Measurements from ENCODE around the gene HRCT1. TPM values are rescaled to one million over a fixed set of nuclear protein-coding genes. Genes with fewer than 3 reads are reported as not detected.
A peak's percentile ranks its signal among the peaks of the same experiment; 100 is the strongest.

HRCT1 gene
- total RNA-seq, 2 experiments from 2014 or later = not detected

GRCh38 chr9:35939679-35940250 is 33.8 kb downstream of the HRCT1 start:
- H3K36me3 ChIP-seq (ENCODE audit: insufficient read depth, low read length) = no peaks in the 10 kb centered on the region
- ChIA-PET POLR2A (interaction anchor here (1.1 to 1.6 kb wide), 4 partner anchors 22 to 36 kb away, joined by 4 to 11 read pairs (median 6); no protein-coding TSS in a partner anchor), CTCF (interaction anchor here (1.0 to 1.5 kb wide), 3 partner anchors 15 to 58 kb away, joined by 3 to 5 read pairs (median 4); no protein-coding TSS in a partner anchor)
- TF ChIP-seq, protein P1, sequence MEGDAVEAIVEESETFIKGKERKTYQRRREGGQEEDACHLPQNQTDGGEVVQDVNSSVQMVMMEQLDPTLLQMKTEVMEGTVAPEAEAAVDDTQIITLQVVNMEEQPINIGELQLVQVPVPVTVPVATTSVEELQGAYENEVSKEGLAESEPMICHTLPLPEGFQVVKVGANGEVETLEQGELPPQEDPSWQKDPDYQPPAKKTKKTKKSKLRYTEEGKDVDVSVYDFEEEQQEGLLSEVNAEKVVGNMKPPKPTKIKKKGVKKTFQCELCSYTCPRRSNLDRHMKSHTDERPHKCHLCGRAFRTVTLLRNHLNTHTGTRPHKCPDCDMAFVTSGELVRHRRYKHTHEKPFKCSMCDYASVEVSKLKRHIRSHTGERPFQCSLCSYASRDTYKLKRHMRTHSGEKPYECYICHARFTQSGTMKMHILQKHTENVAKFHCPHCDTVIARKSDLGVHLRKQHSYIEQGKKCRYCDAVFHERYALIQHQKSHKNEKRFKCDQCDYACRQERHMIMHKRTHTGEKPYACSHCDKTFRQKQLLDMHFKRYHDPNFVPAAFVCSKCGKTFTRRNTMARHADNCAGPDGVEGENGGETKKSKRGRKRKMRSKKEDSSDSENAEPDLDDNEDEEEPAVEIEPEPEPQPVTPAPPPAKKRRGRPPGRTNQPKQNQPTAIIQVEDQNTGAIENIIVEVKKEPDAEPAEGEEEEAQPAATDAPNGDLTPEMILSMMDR (IDR thresholded peaks at IDR 0.05) = no peak
- no peaks in the 10 kb centered on the region for H3K36me3 Mint-ChIP-seq (ENCODE audit: low read depth)
- H3K4me3 Mint-ChIP-seq = peak overlapping the region; percentile 64
- H3K27ac Mint-ChIP-seq = peak overlapping the region; percentile 78
- peaks cover 67% of the 10 kb centered on the region for H3K4me1 ChIP-seq (ENCODE audit: insufficient read depth, low read length)
- intact Hi-C loops (cut with DNase I, micrococcal nuclease) = loop anchor here in 1 of 2 experiments (2.0 kb wide), 1 partner anchor 29 kb away; no protein-coding TSS in a partner anchor
- no peak overlapping the region for H3K4me3 ChIP-seq (ENCODE audit: low read length)
- ATAC-seq (ENCODE audit: poor library complexity) = no peak
- no peaks in the 10 kb centered on the region for H3K9me3 ChIP-seq (ENCODE audit: control insufficient read depth in 1 of 2, insufficient read depth in 1 of 2, low read length in 2 of 2)
- H3K27me3 Mint-ChIP-seq = no peaks in the 10 kb centered on the region
- H3K4me1 Mint-ChIP-seq (ENCODE audit: low read depth) = peaks cover 88% of the 10 kb centered on the region
- no peaks in the 10 kb centered on the region for H3K27me3 ChIP-seq (ENCODE audit: control insufficient read depth in 1 of 2, insufficient read depth in 2 of 2, low read length in 2 of 2)
- no peak overlapping the region for H3K27ac ChIP-seq (ENCODE audit: low read depth in 1 of 2, low read length in 2 of 2)
- H3K9me3 Mint-ChIP-seq = peaks cover 2% of the 10 kb centered on the region
- DNase-seq = no peak

DNA sequence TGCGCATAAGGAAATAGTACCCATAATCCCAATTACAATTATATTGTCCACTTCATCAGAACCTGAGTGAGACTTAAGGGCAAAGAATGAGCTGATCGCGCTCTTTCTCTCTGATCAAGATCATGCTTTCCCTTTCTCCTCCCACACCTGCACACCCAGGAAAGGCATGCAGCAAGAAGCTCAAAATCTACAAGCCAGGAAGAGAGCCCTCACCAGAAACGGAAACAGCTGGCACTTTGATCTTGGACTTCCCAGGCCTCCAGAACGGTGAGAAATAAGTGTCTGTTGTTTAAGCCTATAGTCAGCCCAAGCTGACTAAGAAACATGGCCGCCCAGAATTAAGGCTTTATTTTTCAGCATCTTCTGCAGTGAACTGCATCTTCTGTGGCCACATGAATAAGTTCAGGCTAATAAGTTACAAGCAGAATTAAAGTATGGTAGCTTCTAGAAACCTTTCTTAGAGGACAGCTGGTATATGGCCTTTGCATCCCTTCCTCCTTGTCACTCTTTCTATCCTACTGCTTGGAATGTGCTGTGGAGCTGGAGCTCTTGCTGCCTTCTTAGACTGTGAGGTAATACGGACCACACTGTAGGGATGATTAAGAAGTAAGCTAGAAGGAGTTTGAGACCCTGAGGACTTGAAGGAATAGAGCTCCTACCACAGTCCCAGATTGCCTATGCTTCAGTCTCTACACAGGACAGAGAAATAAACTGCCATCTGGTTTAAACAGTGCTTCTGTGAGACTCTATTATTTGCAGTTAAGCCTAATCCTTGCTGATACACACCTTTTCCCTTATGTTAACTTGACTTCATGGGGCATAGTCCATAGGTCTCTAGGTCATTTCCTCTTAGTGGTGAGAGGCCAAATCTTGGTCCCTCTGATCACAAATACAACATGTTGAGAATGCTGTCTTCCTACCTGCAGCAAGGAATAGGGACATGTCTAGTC is 34.7 kb downstream of the HRCT1 start:
- H3K4me1 ChIP-seq (ENCODE audit: insufficient read depth, low read length) = peaks cover 77% of the 10 kb centered on the region
- peak overlapping the region in 1 of 2 donors; percentile 30 for H3K27ac ChIP-seq (ENCODE audit: low read depth in 1 of 2, low read length in 2 of 2)
- no peaks in the 10 kb centered on the region for H3K27me3 ChIP-seq (ENCODE audit: control insufficient read depth in 1 of 2, insufficient read depth in 2 of 2, low read length in 2 of 2)
- intact Hi-C loops (cut with DNase I, micrococcal nuclease) = loop anchor here in 1 of 2 experiments (2.0 kb wide), 1 partner anchor 30 kb away; no protein-coding TSS in a partner anchor
- peak overlapping the region; percentile 6 for H3K4me3 ChIP-seq (ENCODE audit: low read length)
- no peaks in the 10 kb centered on the region for H3K9me3 ChIP-seq (ENCODE audit: control insufficient read depth in 1 of 2, insufficient read depth in 1 of 2, low read length in 2 of 2)
- H3K27me3 Mint-ChIP-seq = no peaks in the 10 kb centered on the region
- TF ChIP-seq, protein P1 (IDR thresholded peaks at IDR 0.05) = no peak
- no peaks in the 10 kb centered on the region for H3K36me3 ChIP-seq (ENCODE audit: insufficient read depth, low read length)
- H3K27ac Mint-ChIP-seq = peak overlapping the region; percentile 78
- H3K9me3 Mint-ChIP-seq = peaks cover 2% of the 10 kb centered on the region
- peaks cover 97% of the 10 kb centered on the region for H3K4me1 Mint-ChIP-seq (ENCODE audit: low read depth)
- ATAC-seq (ENCODE audit: poor library complexity) (peak; percentile 79), DNase-seq (peak in 12 of 14 experiments; percentile 11 to 81 (median 25))
- no peaks in the 10 kb centered on the region for H3K36me3 Mint-ChIP-seq (ENCODE audit: low read depth)
- CTCF ChIA-PET = interaction anchor here (0.8 to 1.5 kb wide), 3 partner anchors 14 to 59 kb away, joined by 3 to 5 read pairs (median 4); no protein-coding TSS in a partner anchor
- H3K4me3 Mint-ChIP-seq = peak overlapping the region; percentile 64
- POLR2A ChIA-PET = interaction anchor here (0.6 to 1.6 kb wide), 7 partner anchors 23 to 208 kb away, joined by 3 to 11 read pairs (median 4); partner anchors contain the start of genes CREB3, RECK and TLN1

DNA sequence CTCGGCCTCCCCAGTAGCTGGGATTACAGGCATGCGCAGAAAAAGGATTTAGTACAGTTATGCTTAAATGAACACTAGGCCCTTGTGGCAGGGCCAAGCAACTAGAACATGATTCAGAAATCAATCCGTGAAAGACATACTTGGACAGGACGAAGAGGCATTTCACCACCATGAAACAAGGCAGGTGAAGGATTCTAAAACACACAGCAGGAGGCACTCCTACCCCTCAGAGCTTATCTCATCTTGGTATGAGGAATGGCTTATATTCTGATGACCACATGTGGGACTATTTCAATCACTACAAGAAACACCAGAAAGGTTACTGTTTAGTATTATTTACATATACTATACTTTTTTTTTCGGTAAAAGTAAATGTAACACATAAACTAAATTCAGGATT is 36.3 kb downstream of the HRCT1 start:
- Mint-ChIP-seq H3K9me3 (no peaks in the 10 kb centered on the region), H3K27me3 (no peaks in the 10 kb centered on the region), H3K36me3 (ENCODE audit: low read depth) (no peaks in the 10 kb centered on the region), H3K27ac (peak overlapping the region; percentile 78), H3K4me3 (peak overlapping the region; percentile 30), H3K4me1 (ENCODE audit: low read depth) (peaks cover 88% of the 10 kb centered on the region)
- Histone ChIP-seq H3K27me3 (ENCODE audit: control insufficient read depth in 1 of 2, insufficient read depth in 2 of 2, low read length in 2 of 2) (no peaks in the 10 kb centered on the region), H3K4me3 (ENCODE audit: low read length) (no peak overlapping the region), H3K27ac (ENCODE audit: low read depth in 1 of 2, low read length in 2 of 2) (no peak overlapping the region), H3K36me3 (ENCODE audit: insufficient read depth, low read length) (no peaks in the 10 kb centered on the region), H3K9me3 (ENCODE audit: control insufficient read depth in 1 of 2, insufficient read depth in 1 of 2, low read length in 2 of 2) (no peaks in the 10 kb centered on the region), H3K4me1 (ENCODE audit: insufficient read depth, low read length) (peaks cover 81% of the 10 kb centered on the region)
- POLR2A ChIA-PET = no interaction called here
- DNase-seq (no peak), ATAC-seq (ENCODE audit: poor library complexity) (no peak)
- intact Hi-C loops (cut with DNase I, micrococcal nuclease) = no loop called here
- CTCF ChIA-PET = no interaction called here
- TF ChIP-seq, protein P1 (IDR thresholded peaks at IDR 0.05) = no peak
